Hypothalamus (tissue), 51 donors: ENCODE results near the gene COA8.
A peak's percentile ranks its signal among the peaks of the same experiment; 100 is the strongest.

Experiments
- DNase-seq, 51 donors: peaks; one replicate each; lab custom pipeline; 2025; lab: John Stamatoyannopoulos, UW

COA8 gene

GRCh38 chr14:103535891-103536565 is 26.7 kb upstream of the COA8 start:
- no peak for DNase-seq

- DNase-seq: no peak
Observed at GRCh38 chr14:103536693-103537092, 26.1 kb upstream of the COA8 start.

GRCh38 chr14:103537175-103537990 is 25.4 kb upstream of the COA8 start:
- no peak for DNase-seq

GRCh38 chr14:103538291-103539055 is 24.3 kb upstream of the COA8 start:
- DNase-seq: peak in 12 of 51 donors; percentile 32 to 56 (median 49)

GRCh38 chr14:103539056-103539825 is 23.5 kb upstream of the COA8 start:
- DNase-seq: no peak

- no peak for DNase-seq
Observed at GRCh38 chr14:103540821-103541708, 21.7 kb upstream of the COA8 start.

- peak in 8 of 51 donors; percentile 63 to 76 (median 68) for DNase-seq
Observed at GRCh38 chr14:103541709-103542604, 20.8 kb upstream of the COA8 start.

- peak in 49 of 51 donors; percentile 47 to 97 (median 89) for DNase-seq
Observed at GRCh38 chr14:103542605-103543088, 20.1 kb upstream of the COA8 start.

GRCh38 chr14:103543140-103543539 is 19.6 kb upstream of the COA8 start:
- peak in 20 of 51 donors; percentile 67 to 88 (median 78) for DNase-seq

- peak in 15 of 51 donors; percentile 38 to 63 (median 54) for DNase-seq
Observed at GRCh38 chr14:103543721-103544387, 18.9 kb upstream of the COA8 start.

- DNase-seq: peak in 46 of 51 donors; percentile 36 to 91 (median 80)
Observed at GRCh38 chr14:103544388-103545218, 18.2 kb upstream of the COA8 start.

- DNase-seq: no peak
Observed at GRCh38 chr14:103545219-103545914, 17.4 kb upstream of the COA8 start.

- no peak for DNase-seq
Observed at GRCh38 chr14:103545915-103546651, 16.7 kb upstream of the COA8 start.

GRCh38 chr14:103546652-103547454 is 15.9 kb upstream of the COA8 start:
- DNase-seq: peak in 48 of 51 donors; percentile 21 to 87 (median 65)
